GM12873 (cell line): ENCODE measurements around the gene SMYD3.

Source experiments
- CTCF ChIP-seq: IDR thresholded peaks from 2 replicates; pipeline ENCODE4 v1.5.1; 2012; ENCODE audit warnings: low read depth, mild to moderate bottlenecking, moderate library complexity, low read length, control low read depth; ENCODE audit not compliant: insufficient read depth; ENCODE audit errors: missing control alignments

SMYD3 gene

DNA sequence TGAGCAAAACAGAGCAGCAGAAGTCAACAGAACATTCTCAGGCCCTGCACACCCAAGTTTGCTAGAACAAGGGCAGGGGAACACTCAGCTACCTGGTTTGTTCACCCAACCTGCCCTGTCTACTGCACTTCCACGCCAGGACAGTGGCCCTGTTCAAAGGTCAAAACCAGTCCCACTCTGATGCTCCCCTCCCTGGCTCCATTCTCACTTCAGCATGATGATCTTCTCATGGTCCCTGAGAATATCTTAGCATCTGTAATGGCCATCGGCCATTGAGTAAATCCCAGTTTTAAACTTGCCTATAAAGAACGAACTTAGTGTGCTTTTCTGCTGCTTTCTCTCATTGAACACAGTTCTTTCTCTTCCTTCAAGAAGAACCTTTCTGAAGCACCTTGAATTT lies 293.6 kb downstream of the SMYD3 start:
- no peak for TF ChIP-seq CTCF

DNA sequence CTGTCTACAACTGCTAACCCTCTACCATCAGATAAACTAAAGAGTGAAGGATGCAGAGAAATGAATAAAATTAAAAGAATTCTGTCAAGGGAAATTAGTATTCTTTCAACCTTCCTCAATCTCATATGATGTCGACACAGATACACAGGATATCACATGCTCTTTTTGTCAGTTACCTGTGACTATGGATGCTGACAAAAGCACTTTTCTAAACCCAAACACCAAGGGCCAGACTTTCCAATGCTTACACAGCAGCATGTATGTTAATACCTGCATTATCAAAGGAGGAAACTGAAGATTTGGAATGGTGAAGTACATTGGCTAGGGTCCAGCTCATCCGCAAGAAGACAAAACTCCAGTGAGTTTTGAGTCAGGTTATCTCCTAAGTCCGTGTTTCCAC lies 294.0 kb downstream of the SMYD3 start:
- TF ChIP-seq CTCF = no peak

DNA sequence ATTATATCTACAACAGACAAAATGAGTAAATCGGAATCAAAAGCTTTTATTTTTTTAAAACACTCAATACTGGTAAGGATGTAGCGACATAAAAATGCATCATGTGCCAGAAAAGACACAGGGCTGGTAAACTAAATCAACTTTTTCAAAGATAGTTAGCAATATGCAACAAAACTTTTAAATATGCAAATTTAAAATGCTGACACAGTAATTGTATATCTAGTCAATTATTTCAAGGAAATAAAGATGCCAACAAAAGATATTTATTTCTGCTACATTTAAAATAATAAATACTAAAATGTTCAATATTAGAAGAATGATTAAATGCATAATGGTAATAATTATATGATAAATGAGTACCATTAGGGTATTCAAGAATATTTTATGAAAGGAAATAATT lies 295.1 kb downstream of the SMYD3 start:
- no peak for TF ChIP-seq CTCF

GRCh38 chr1:246210756-246211155 lies 296.3 kb downstream of the SMYD3 start:
- no peak for TF ChIP-seq CTCF

- TF ChIP-seq CTCF = no peak
Observed at GRCh38 chr1:246208105-246208504, 299.0 kb downstream of the SMYD3 start.

GRCh38 chr1:246203180-246203579 lies 303.9 kb downstream of the SMYD3 start:
- TF ChIP-seq CTCF = no peak

DNA sequence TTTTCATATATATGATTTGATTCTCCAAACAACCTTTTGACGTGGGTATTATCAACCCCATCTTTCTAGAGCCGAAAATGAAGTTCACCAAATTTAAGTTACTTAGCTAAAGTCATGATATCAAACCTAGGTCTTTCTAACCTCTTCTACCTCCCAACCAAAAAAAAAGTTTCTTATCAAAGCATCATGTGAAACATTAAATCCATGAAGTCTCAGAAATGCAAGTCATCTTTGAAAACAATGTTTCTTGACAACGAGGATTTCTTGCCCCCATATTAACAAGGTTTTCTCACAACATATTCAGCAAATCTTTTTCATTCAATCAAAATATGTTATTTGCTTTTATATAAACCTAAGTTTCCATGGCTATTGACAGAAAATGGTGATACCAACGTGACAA lies 306.3 kb downstream of the SMYD3 start:
- no peak for TF ChIP-seq CTCF
